G401 (cell line): ENCODE data around the gene ZYX. TPM values are rescaled to one million over a fixed set of nuclear protein-coding genes. Genes with fewer than 3 reads are reported as not detected.
A peak's percentile ranks its signal among the peaks of the same experiment; 100 is the strongest.
"Not testable (repeated sequence)": the region's sequence is repeated elsewhere in the genome, so short reads cannot be mapped to it uniquely, and the experiment has no call there.

ENCODE experiments used
- DNase-seq: peaks from one replicate; pipeline ENCODE4 v3.0.0-alpha.2; 2015; ENCODE audit warnings: low spot score
- in situ Hi-C: cut with HindIII; loops from 2 replicates; pipeline ENCODE4 v1.10.0; 2016; ENCODE audit warnings: low sequenced_read_pairs, mixed read lengths
- total RNA-seq: library from RNA; depleted of rRNA; stranded (reverse); fragments of >200 nt; shearing (Covaris generic); gene quantifications from 2 replicates; pipeline ENCODE4 v1.2.3, GENCODE V29; 2014

ZYX gene
- total RNA-seq, 1 experiment from 2014 or later: 33.5 TPM

GRCh38 chr7:143382791-143383641 is 1.9 kb downstream of the ZYX start:
- no peak for DNase-seq
- in situ Hi-C loops: no loop called here

- no peak for DNase-seq
- in situ Hi-C loops: no loop called here
These were observed 2.5 kb downstream of the ZYX start for GRCh38 chr7:143383642-143383957.

GRCh38 chr7:143384148-143384547 is 3.0 kb downstream of the ZYX start:
- peak; percentile 48 for DNase-seq
- in situ Hi-C loops: no loop called here

DNA sequence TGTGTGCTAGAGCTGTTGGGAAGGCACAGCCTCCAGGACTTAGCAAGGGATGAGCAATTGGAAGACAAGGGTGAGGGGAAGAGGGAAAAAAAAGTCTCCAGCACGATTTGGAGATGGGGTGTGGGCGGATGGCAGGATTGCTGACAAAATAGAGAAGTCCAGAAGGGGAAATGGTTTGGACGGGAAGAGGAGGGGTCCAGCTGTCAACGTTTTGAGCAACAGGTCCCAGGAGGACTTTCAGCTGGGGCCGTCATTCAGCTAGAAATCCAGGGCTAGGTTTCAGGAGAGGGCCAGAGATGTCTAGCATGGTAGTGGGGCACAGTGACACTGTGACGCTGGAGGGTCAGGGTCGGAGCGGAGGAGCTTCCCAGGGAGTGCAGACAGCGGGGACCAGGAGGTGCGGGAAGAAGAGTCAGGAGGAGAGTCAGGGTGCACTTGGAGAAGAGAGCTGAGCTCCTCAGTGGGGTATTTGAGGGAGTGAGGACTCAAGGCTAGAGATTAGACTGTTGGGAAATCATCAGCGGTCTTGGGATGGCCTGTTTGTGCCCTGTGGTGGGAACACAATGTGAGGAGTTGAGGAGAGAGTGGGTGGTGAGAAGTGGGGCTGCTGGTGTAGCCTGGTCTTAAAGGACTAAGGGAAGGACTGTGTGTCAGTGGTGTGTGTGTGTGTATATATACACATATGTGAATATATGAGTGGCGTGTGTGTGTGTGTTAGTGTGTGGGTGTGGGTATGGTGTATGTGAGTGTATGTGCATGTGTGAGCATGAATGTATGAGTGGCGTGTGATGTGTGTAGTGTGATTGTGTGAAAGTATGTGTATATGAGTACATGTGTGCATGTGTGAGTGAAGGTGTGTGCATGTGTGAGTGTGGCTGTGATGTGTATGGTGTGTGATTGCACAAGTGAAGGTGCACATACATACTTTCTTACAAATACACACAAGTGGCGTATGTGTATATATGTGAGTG is 3.8 kb downstream of the ZYX start:
- in situ Hi-C loops: no loop called here
- no peak for DNase-seq

GRCh38 chr7:143385891-143386781 is 5.0 kb downstream of the ZYX start:
- in situ Hi-C loops: no loop called here
- DNase-seq: peak; percentile 47

GRCh38 chr7:143387156-143387975 is 6.2 kb downstream of the ZYX start:
- no peak for DNase-seq
- in situ Hi-C loops: no loop called here

- DNase-seq: no peak
- in situ Hi-C loops: no loop called here
These were observed 6.9 kb downstream of the ZYX start for GRCh38 chr7:143388051-143388450.

DNA sequence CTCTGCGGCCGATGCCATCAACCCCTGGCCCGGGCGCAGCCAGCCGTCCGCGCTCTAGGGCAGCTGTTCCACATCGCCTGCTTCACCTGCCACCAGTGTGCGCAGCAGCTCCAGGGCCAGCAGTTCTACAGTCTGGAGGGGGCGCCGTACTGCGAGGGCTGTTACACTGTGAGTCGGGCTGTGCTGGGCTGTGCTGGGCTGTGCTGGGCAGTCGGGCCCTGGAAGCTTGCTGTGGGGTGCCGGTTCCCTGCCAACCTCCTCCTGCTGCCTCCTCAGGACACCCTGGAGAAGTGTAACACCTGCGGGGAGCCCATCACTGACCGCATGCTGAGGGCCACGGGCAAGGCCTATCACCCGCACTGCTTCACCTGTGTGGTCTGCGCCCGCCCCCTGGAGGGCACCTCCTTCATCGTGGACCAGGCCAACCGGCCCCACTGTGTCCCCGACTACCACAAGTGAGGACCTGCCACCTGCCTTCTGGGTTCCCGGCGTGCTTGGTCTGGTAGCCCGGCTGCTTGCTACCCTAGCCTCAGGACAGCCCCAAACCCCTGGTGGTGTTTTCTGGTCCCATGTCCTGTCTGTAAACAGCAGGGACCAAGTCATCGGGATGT is 7.5 kb downstream of the ZYX start:
- no peak for DNase-seq
- in situ Hi-C loops: no loop called here

- in situ Hi-C loops: no loop called here
- DNase-seq: peak; percentile 54
These were observed 8.4 kb downstream of the ZYX start for GRCh38 chr7:143389316-143390103.

DNA sequence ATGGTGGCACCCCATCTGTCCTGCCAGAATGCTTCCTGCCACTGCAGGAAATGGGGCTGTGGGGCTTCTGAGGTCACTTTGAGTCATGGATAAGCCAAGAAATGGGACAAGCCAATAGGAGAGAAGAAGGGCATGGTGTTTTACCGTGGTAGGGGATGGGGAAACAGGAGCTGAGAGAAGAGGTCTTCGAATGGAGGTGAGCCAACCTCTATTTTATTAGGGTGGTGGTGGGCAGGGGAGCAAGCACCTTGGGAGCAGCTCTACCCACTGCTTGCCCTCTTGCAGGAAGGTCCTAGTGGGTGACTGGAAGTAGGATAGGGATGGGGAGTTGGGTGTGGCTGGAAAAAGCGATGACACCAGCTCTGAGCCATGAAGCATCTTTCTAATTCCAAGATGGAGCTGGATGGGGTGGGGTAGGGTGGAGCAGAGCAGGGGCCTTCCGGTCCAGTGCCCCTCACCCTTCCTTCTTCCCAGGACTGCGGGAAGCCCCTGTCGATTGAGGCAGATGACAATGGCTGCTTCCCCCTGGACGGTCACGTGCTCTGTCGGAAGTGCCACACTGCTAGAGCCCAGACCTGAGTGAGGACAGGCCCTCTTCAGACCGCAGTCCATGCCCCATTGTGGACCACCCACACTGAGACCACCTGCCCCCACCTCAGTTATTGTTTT is 9.1 kb downstream of the ZYX start:
- no peak for DNase-seq
- in situ Hi-C loops: no loop called here

GRCh38 chr7:143390773-143391317 is 9.7 kb downstream of the ZYX start:
- DNase-seq: no peak
- in situ Hi-C loops: no loop called here

- peak; percentile 53 for DNase-seq
- in situ Hi-C loops: no loop called here
These were observed 10.6 kb downstream of the ZYX start for GRCh38 chr7:143391462-143392404.

GRCh38 chr7:143392427-143392826 is 11.3 kb downstream of the ZYX start:
- in situ Hi-C loops, DNase-seq: not testable (repeated sequence)

DNA sequence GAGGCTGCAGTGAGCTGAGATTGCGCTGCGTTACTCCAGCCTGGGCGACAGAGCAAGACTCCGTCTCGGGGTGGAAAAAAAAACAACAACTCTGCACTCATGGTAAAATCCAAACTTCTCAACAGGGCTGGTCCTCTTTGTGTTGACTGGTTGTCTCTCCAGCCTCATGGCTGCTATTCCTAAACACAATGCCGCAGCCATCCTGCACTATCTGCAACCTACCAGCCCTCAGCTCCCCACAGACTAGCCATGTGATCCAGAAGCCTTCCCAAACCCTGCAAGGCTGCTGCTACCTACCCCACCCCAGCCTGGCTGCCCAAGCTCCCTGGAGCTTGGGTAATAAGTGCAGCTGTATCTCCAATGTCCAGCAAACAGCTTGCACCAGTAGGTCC is 11.7 kb downstream of the ZYX start:
- in situ Hi-C loops: no loop called here
- DNase-seq: no peak

- DNase-seq: no peak
- in situ Hi-C loops: no loop called here
These were observed 12.3 kb downstream of the ZYX start for GRCh38 chr7:143393267-143394041.
